ENCODE results near the gene ARPC1A. TPM values are rescaled to one million over a fixed set of nuclear protein-coding genes. Genes with fewer than 3 reads are reported as not detected.
"Not testable (repeated sequence)": the region's sequence is repeated elsewhere in the genome, so short reads cannot be mapped to it uniquely, and the experiment has no call there.

The ARPC1A gene
- total RNA-seq, 1 donor from 2014 or later = 109 TPM

DNA sequence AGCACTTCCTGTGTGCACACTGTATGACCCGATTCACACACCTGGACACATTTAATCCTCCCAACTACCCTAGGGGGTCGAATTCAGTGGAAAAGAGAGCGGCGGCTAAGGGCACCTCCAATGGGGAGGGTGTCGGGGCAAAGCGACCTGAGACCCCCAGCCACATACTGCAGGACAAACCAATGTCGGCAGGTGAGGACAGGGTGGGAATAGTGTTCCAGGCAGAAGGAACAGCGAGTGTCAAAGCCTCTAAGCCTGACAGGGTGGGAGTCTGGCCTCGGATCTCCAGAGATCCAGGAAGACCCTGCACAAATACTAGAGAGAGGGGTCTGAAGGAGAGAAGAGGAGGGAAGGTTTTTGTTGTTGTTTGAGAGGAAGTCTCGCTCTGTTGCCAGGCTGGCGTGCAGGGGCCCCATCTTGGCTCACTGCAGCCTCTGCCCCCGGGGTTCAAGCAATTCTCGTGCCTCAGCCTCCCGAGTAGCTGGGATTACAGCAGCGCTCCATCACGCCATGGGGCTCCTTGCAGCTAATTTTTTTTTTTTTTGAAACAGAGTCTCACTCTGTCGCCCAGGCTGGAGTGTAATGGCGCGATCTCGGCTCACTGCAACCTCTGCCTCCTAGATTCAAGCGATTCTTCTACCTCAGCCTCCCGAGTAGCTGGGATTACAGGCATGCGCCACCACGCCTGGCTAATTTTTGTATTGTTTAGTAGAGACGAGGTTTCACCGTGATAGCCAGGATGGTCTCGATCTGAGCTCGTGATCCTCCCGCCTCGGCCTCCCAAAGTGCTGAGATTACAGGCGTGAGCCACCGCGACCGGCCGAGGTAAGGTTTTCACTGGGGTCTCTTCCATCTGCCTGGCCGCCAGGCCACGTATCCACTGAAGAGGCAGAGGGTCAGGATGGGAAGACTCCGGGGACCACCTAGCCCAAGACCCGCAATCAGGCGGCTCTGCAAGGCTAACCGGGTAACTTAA lies 47.7 kb downstream of the ARPC1A start:
- peak overlapping the region; percentile 93 for H3K27ac ChIP-seq
- TF ChIP-seq, protein P1, sequence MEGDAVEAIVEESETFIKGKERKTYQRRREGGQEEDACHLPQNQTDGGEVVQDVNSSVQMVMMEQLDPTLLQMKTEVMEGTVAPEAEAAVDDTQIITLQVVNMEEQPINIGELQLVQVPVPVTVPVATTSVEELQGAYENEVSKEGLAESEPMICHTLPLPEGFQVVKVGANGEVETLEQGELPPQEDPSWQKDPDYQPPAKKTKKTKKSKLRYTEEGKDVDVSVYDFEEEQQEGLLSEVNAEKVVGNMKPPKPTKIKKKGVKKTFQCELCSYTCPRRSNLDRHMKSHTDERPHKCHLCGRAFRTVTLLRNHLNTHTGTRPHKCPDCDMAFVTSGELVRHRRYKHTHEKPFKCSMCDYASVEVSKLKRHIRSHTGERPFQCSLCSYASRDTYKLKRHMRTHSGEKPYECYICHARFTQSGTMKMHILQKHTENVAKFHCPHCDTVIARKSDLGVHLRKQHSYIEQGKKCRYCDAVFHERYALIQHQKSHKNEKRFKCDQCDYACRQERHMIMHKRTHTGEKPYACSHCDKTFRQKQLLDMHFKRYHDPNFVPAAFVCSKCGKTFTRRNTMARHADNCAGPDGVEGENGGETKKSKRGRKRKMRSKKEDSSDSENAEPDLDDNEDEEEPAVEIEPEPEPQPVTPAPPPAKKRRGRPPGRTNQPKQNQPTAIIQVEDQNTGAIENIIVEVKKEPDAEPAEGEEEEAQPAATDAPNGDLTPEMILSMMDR (IDR thresholded peaks at IDR 0.05) = no peak
- intact Hi-C loops (cut with DNase I) = no loop called here
- peak overlapping the region; percentile 96 for H3K4me3 ChIP-seq
- no peaks in the 10 kb centered on the region for H3K9me3 ChIP-seq
- peaks cover 25% of the 10 kb centered on the region for H3K36me3 ChIP-seq
- no peak for DNase-seq
- H3K4me1 ChIP-seq = peaks cover 52% of the 10 kb centered on the region
- no peaks in the 10 kb centered on the region for H3K27me3 ChIP-seq (ENCODE audit: low read depth)
- no peak for ATAC-seq

DNA sequence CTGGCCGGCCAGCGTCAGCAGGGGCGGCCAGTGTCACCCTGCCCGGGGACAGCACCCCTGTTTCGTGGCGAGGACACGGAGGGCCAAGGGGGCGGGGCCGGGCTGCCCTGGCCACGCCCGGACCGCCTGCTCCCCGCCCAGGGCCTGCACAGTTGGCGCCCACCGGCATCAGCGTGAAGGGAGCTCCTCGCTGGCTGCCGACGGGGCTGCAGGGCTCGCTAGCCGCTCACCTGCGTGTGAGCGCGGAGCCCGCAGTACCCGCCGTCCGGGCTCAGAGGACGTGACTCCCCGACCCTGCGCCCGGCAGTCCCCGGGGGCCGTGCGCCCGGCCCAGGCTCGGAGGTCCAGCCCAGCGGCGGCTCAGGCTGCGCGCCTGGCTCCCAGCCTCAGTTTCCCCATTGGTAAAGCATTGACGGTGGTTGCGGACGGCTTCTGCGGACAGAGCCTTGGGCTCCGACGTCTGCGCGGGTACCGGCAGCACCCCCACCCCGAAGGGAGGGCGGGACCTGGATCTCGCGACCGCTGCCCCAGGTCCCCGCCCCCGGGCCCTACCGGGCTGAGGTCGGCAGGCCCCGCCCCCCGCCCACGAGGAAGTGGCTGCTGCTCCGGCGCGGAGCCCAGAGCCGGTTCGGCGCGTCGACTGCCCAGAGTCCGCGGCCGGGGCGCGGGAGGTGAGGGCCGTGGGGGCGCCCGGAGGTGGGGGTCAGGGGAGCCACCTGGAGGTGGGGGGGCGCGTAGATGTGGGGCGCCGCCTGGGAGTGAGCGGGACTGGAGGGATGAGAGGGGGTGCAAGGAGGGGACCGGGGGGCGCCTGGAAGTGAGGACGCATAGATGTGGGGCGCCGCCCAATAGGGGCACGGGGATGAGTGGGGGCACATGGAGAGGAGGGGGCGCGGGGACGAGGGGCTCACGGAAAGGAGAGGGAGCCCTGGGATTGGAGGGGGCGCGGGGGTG lies 48.7 kb downstream of the ARPC1A start, which contains the start of gene ARPC1B:
Gene ARPC1B (plus strand): TSS at position 620 of the 954 bp plus-strand sequence. CDS start 10,985 bp downstream, outside the sequence.
- DNase-seq (peak; percentile 94), ATAC-seq (peak; percentile 89 to 91)
- peak within 1 kb of the TSS; percentile 96 for H3K4me3 ChIP-seq
- H3K36me3 ChIP-seq = peaks cover 21% of the 10 kb centered on the region
- TF ChIP-seq, protein P1 (IDR thresholded peaks at IDR 0.05) = no peak
- H3K27me3 ChIP-seq (ENCODE audit: low read depth) = no peaks in the 10 kb centered on the region
- intact Hi-C loops (cut with DNase I) = no loop called here
- H3K4me1 ChIP-seq = peaks cover 62% of the 10 kb centered on the region
- no peaks in the 10 kb centered on the region for H3K9me3 ChIP-seq
- H3K27ac ChIP-seq = peak within 1 kb of the TSS; percentile 93

DNA sequence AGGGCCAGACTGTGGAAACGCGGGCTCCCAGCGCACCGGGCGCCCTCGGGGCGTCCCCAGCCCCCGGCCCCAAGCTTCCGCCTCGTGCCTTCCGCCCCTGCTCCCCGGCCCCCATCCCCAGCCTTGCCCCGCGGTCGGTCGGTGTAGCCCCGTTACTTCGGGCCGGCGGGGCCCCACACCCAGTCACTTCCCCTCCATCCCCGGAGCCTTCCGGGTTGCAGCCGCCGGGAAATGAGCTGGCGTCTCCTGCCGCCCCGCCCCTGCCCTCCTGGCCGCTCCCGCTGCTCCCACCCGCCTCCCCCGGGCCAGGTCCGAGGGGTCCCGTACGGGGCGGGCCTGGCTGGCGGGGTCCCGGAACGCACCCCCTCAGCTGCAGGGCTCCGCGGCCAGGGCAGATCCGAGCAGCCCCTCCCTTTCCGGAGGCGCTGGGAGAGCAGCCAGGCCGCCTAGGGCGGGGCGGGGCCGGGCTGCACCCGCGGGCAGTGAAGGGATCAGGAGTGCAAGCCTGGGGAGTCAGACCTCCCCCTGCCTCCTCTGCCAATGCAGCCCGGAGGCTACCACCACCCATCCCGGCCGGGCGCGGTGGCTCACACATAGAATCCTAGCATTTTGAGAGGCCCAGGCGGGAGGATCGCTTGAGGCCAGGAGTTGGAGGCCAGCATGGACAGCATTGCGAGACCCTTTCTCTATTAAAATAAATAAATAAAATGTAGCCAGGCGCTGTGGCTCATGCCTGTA lies 49.5 kb downstream of the ARPC1A start:
- ATAC-seq = peak; percentile 79 to 84
- H3K27me3 ChIP-seq (ENCODE audit: low read depth) = no peaks in the 10 kb centered on the region
- no peaks in the 10 kb centered on the region for H3K9me3 ChIP-seq
- DNase-seq = peak; percentile 89
- H3K27ac ChIP-seq = peak overlapping the region; percentile 93
- H3K4me3 ChIP-seq = peak overlapping the region; percentile 96
- intact Hi-C loops (cut with DNase I) = no loop called here
- H3K36me3 ChIP-seq = peaks cover 21% of the 10 kb centered on the region
- TF ChIP-seq, protein P1 (IDR thresholded peaks at IDR 0.05) = no peak
- peaks cover 67% of the 10 kb centered on the region for H3K4me1 ChIP-seq

DNA sequence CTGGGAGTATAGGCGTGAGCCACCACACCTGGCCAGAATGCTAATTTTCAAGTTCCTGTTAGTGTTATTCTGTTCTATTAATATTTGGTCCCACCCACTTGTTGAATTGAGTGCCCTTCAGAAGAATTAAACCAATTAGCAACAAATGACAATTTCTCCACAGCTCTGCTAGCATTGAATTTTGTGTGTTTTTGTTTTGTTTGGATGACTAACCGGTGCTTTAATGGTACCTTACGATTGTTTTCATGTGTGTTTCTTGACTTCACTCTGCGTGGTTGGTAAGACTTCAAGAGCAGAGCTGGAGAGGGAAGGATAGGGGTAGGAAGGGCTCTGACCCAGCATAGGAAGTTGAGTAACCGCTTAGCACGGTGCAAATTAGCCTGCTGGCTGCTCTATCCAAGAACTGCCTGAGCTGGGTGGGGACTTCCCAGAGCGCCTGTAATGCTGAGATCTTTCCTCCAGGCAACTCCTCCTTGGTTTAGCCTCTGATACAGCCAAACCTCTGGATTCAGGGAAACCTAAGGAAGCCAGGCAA lies 53.4 kb downstream of the ARPC1A start:
- DNase-seq = peak; percentile 70
- ATAC-seq = peak; percentile 74 to 75
- H3K4me3 ChIP-seq = peak overlapping the region; percentile 40
- H3K4me1 ChIP-seq = peaks cover 67% of the 10 kb centered on the region
- H3K36me3 ChIP-seq = peaks cover 38% of the 10 kb centered on the region
- TF ChIP-seq, protein P1 (IDR thresholded peaks at IDR 0.05) = no peak
- H3K27me3 ChIP-seq (ENCODE audit: low read depth) = no peaks in the 10 kb centered on the region
- H3K9me3 ChIP-seq = no peaks in the 10 kb centered on the region
- H3K27ac ChIP-seq = peak overlapping the region; percentile 88
- intact Hi-C loops (cut with DNase I) = no loop called here

DNA sequence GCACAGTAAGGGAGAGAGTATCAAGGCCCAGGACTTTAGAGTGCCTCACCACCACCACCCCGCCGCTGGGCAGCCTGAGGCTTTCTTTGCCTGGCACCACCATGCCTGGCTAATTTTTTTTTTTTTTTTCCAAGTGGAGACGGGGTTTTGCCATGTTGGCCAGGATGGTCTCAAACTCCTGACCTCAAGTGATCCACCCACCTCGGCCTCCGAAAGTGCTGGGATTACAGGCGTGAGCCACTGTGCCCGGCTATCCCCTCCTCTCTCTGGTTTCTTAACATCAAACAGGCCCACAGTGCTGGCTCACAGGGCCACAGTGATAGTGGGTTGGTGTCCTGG lies 54.0 kb downstream of the ARPC1A start:
- H3K9me3 ChIP-seq; ATAC-seq; intact Hi-C loops (cut with DNase I); H3K27me3 ChIP-seq (ENCODE audit: low read depth); DNase-seq: not testable (repeated sequence)
- Histone ChIP-seq H3K4me1 (peaks cover 71% of the 10 kb centered on the region), H3K27ac (peak overlapping the region; percentile 88), H3K36me3 (peaks cover 43% of the 10 kb centered on the region), H3K4me3 (peak overlapping the region; percentile 40)
